HG03039 (cell line): ENCODE results near the gene IDUA.

Experiments used
- ATAC-seq: cut with Tn5 transposase; IDR thresholded peaks from one replicate; pipeline ENCODE4 v1.9.1; 2021; ENCODE audit warnings: mild to moderate bottlenecking, moderate library complexity; ENCODE audit not compliant: unreplicated experiment

The IDUA gene

DNA sequence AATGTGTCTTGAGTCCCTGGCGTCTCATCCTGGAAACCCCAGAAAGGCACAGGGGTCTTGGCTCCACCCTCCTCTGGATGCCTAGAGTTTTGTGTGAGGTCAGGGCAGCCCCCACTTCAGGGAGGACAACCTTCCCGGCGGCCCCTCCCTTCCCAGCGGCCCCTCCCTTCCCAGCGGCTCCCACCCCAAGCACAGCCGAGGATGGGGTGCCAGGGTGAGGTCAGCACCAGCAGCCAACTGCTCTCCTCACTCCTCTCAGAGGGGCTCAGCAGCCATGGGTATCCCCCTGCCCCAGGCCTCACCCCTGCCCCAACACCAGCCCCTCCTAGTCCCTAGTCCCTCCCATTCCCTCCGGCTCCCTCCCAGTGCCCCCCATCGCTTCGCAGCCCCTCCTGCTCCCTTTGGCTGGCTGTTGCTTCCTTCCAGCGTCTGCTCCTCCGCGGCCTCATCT, 30.9 kb upstream of the IDUA start:
- no peak for ATAC-seq

GRCh38 chr4:956531-957230, 30.2 kb upstream of the IDUA start:
- no peak for ATAC-seq

GRCh38 chr4:957231-957580, 29.6 kb upstream of the IDUA start:
- no peak for ATAC-seq

DNA sequence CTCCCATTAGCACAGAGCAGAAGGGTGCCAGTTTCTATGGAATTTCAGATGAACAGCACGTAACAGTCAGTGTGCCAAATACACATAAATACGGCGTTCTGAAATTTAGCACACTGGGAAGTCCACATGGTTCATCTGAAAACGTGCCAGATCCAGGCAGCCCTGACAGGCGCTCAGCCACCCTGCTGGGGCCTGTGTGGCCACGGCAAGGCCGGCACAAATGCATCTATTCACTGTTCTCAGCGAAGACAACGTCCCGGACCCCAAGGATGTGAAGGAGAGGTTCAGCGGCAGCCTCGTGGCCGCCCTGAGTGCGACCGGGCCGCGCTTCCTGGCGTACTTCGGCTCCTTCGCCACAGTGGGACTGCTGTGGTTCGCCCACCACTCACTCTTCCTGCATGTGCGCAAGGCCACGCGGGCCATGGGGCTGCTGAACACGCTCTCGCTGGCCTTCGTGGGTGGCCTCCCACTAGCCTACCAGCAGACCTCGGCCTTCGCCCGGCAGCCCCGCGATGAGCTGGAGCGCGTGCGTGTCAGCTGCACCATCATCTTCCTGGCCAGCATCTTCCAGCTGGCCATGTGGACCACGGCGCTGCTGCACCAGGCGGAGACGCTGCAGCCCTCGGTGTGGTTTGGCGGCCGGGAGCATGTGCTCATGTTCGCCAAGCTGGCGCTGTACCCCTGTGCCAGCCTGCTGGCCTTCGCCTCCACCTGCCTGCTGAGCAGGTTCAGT, 29.1 kb upstream of the IDUA start:
- no peak for ATAC-seq

DNA sequence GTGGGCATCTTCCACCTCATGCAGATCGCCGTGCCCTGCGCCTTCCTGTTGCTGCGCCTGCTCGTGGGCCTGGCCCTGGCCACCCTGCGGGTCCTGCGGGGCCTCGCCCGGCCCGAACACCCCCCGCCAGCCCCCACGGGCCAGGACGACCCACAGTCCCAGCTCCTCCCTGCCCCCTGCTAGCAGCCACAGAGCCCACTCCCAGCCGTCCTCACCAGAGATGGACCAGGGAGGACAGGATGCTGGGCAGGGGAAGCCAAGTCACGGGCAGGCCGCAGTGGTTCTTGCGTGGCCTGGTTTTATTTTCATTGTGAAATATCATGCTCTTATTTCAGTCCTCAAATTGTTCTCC, 28.6 kb upstream of the IDUA start:
- no peak for ATAC-seq

DNA sequence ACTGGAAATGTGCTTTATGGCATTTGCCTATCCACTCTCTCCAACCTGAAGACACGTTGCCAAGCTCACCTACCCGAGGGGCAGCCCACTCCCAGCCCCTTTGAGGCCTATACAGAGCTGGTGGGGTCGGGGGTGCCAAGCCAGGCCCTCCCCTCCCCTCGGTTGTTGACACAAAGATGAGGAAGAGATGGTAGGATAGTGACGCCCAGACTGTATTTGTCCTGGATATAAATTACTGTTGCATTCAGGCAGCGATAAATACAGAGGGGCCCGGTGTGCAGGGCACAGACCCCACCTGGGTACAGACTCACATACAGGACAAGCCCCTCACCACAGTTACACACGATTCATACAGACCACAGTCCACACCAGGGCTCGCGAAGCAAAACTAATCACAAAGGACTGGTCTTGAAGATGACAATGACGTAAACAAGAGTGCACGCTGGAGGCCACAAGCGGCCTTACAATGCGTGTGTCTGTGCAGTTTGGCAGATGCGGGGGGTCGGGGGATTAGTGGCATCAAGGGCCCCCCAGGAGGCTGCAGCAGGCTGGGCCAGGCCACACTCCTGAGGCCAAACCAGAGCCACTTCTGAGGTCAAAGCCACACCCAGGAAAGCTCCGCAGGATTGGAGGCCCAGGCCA, 28.0 kb upstream of the IDUA start:
- ATAC-seq = no peak

GRCh38 chr4:959338-960139, 27.3 kb upstream of the IDUA start:
- no peak for ATAC-seq

- no peak for ATAC-seq
Observed at GRCh38 chr4:960140-960635, 26.7 kb upstream of the IDUA start.

- ATAC-seq = no peak
Observed at GRCh38 chr4:960636-961350, 26.1 kb upstream of the IDUA start.

DNA sequence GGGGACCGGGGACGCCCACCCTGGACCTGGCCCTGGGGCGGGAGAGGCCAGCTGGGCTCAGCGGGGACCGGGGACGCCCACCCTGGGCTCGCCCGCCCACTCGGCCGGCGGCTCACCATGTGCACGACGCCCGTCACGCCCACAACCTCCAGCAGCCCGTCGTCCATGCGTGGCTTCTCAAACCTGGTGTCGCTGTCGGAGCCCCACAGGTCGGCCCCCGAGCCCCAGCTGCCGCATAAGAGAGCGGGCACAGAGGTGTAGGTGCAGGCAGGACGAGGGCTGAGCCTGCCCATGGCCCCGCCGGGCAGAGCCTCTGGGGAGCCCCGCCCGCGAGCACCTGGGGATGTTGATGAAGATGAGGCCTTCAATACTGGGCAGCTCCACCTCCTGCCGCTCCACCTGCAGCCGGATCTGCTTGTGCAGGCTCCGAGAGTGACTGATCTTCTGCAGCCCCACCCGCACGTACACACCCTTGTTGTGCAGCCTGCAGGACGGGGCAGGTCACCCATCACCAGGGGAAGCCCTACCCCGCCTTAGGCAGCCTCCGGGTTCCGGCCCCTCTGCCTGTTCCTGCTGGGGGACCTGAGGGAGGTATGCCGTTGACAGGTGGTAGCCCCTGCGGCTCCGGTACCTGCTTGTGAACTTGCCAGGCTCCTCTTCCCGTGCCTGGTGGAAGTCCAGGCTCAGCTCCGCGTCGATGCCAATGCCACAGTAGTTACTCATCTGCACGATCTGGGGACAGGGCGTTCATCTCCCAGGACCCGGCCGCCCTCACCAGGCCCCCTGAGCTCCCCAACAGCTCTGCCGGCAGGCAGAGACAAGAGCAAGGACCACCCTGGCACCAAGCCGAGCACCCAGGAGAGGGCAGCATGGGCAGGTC, 25.3 kb upstream of the IDUA start:
- no peak for ATAC-seq

DNA sequence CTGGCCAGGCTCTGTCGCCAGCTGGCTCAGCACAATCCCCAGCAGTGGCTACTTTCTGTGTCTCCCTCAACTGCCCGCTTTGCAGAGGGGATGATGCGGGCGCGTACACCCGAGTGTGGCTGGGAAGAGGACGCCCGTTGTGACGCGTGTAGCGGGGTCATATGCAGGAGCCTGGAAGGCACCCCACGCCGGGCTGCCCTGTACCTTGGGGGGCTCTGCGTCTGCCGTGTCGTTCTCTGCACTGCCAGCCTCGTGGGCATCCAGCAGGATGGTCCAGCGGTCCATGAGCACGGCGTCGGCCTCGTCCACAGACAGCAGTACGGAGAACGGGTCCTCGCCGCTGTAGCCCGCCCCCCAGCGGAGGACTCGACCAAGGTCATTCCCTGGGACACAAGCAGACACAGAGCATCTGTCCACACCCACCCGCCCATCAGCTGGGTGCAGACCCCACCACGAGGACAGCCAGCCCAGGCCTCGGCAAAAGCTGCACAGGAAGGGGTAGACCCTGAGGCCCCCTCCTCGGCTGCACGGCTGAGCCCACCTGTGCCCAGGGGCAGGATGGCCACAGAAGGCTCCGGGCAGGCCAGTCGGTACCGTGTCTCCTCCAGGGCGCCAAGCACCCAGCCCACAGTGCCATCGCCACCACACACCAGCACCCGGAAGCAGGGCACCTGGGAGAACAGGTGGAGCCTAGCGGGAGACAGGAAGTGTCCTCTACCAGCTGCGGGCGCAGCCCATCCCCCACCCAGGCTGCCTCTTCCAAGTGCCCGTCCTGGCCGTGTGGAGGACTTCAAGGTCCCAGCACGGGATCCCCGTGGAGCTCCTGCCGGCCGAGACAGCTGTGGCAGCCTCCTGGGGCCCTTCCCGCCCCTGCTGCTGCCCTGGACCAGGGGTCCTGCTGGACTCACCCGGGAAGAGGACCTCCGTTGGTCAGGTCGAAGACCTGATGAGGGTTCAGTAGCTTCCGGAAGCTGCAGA, 24.3 kb upstream of the IDUA start:
- ATAC-seq = no peak

DNA sequence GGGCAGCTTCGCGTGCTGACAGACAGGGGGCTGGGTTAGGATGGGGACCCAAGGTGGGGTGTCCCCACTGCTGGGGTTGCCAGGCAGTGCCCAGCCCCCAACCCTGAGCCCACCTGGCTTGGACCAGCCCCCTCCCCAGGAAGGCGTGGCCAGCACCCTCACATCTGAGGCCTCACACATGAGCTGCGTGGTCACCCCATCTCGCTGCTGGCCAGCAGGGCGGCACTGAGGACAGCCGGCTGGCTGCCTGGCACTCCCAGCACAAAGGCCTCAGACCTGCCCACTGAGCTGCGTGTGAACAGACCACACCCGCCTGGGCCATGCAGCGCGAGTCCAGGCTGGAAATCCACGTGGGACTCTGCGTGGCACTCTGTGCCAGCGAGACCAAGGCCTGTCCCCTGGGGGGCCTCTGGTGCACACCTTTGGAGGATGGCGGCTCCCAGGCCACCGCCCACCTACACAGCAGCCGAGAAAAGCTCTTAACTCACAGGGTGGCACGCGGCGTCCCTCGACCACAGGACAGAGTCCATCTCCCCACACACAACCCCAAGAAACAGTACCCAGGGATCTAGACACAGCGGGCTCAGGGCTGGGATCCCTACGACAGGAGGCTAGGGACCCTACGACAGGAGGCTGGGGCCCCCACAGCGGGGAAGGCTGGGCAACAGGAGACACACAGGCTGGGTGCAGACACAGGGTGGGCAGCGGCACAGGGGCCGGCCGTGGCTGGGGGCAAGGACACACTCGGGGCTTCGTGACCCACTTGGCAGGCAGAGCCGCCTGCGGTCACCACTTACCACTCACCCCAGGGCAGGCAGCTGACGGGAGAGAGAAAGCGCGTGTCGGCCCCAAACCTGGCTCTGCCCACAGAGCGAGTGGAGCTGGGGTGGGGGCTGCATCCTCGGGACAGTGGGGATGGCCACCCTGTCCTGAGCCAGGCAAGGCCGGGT, 23.3 kb upstream of the IDUA start:
- no peak for ATAC-seq

- no peak for ATAC-seq
Observed at GRCh38 chr4:964346-965025, 22.4 kb upstream of the IDUA start.

- ATAC-seq = no peak
Observed at GRCh38 chr4:965048-965765, 21.6 kb upstream of the IDUA start.

DNA sequence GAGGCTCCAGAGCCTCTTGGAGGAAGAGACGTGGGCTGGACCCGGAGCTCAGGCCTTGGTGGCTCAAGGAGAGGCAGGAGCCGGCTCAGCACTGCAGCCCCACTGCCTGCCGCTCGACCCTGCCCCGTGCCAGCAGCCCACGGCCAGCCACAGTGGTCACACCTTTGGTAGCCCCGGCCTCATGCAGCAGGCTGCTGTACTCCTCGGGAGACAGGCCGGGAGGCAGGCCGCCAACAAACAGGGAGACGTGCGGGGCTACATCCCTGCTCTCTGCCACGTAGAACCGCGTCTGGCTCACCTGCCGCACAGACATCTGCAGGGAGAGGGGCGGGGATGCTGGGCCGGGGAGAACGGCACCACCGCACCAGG, 21.1 kb upstream of the IDUA start:
- ATAC-seq = no peak
